ENCODE data around the gene USP28.

- no peak for TF ChIP-seq CTCF (conservative IDR thresholded peaks at IDR 0.05)
- no peak for TF ChIP-seq ZFX (IDR thresholded peaks at IDR 0.05)
These were observed 34.3 kb downstream of the USP28 start for GRCh38 chr11:113840932-113841664.
